Stimulated activated CD4-positive, alpha-beta T cell treated with anti-CD3 and anti-CD28 coated beads, Interleukin-12 subunit alpha, Interleukin-12 subunit beta, amount 100 ng/mL, for 24 hours (primary cell): ENCODE results near the gene ARNT2.

ENCODE experiments used
- DNase-seq, 2 experiments: peaks; one replicate each; pipeline ENCODE4 v3.0.0-alpha.2; 2020; ENCODE audit warnings: low read depth in 2 of 2

Gene ARNT2

GRCh38 chr15:80442728-80443403, 38.7 kb downstream of the ARNT2 start:
- no peak for DNase-seq

- no peak for DNase-seq
These were observed 40.6 kb downstream of the ARNT2 start for GRCh38 chr15:80444680-80445251.

- DNase-seq = no peak
These were observed 41.3 kb downstream of the ARNT2 start for GRCh38 chr15:80445300-80446041.

GRCh38 chr15:80447077-80447476, 42.9 kb downstream of the ARNT2 start:
- no peak for DNase-seq

GRCh38 chr15:80449825-80450224, 45.6 kb downstream of the ARNT2 start:
- no peak for DNase-seq

GRCh38 chr15:80450811-80451321, 46.7 kb downstream of the ARNT2 start:
- DNase-seq = no peak

- no peak for DNase-seq
These were observed 48.0 kb downstream of the ARNT2 start for GRCh38 chr15:80452166-80452565.

GRCh38 chr15:80455051-80455648, 51.0 kb downstream of the ARNT2 start:
- DNase-seq = no peak

GRCh38 chr15:80455668-80456442, 51.7 kb downstream of the ARNT2 start:
- peak; percentile 28 to 30 for DNase-seq

GRCh38 chr15:80456517-80457492, 52.6 kb downstream of the ARNT2 start:
- no peak for DNase-seq

GRCh38 chr15:80457896-80458295, 53.7 kb downstream of the ARNT2 start:
- DNase-seq = no peak

GRCh38 chr15:80458580-80458979, 54.4 kb downstream of the ARNT2 start:
- DNase-seq = no peak

- no peak for DNase-seq
These were observed 55.2 kb downstream of the ARNT2 start for GRCh38 chr15:80459380-80459779.

GRCh38 chr15:80459818-80460217, 55.6 kb downstream of the ARNT2 start:
- no peak for DNase-seq

GRCh38 chr15:80461356-80462095, 57.3 kb downstream of the ARNT2 start:
- DNase-seq = no peak

- DNase-seq = no peak
These were observed 57.9 kb downstream of the ARNT2 start for GRCh38 chr15:80462111-80462510.

GRCh38 chr15:80462836-80463512, 58.8 kb downstream of the ARNT2 start:
- DNase-seq = no peak

- no peak for DNase-seq
These were observed 60.9 kb downstream of the ARNT2 start for GRCh38 chr15:80464951-80465625.

GRCh38 chr15:80465626-80466005, 61.4 kb downstream of the ARNT2 start:
- no peak for DNase-seq
